Measurements from ENCODE around the gene MRPS6.

MRPS6 gene

GRCh38 chr21:34144224-34144623 is 70.8 kb downstream of the MRPS6 start:
- no peak for DNase-seq
- no peak for TF ChIP-seq GATA1 (IDR thresholded peaks at IDR 0.05; ENCODE audit: low read depth, low read length)

DNA sequence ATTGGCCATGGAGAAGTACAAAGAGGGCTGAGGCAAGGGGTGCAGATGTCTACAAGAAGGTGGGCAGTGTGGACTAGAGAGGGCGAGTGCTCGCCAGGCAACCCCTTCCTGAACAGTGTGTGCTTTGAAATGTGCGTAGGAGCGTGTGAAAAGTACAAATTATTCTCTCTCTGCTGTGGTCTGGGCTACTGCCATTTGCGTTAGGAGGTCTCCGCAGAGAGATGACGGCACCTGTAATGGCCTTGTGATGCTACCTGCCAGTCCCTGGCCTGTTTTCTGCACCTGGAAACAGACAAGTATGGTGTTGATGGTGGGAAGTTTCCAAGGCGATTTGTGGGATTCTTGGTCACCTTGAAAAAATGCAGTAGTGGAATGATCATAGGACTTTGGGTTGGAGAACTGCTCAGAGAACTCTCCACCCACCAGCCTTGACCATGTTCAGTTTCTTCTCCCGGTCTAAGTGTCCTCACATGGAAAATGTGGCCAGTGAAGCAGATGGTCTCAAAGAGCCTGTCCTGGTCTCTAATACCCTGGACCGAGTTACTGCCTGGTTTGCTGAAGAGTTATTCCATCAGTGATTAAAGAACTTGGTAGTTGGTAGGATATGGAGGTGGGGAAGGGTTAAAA is 74.5 kb downstream of the MRPS6 start:
- no peak for TF ChIP-seq POLR2A (IDR thresholded peaks at IDR 0.05; ENCODE audit: low read length)
- TF ChIP-seq GATA1 (IDR thresholded peaks at IDR 0.05; ENCODE audit: low read depth, low read length): no peak
- no peak for DNase-seq

GRCh38 chr21:34148419-34148804 is 75.0 kb downstream of the MRPS6 start:
- TF ChIP-seq GATA1 (IDR thresholded peaks at IDR 0.05; ENCODE audit: low read depth, low read length): no peak
- TF ChIP-seq POLR2A (IDR thresholded peaks at IDR 0.05; ENCODE audit: low read length): no peak
- peak in 1 of 2 experiments; percentile 60 for DNase-seq

DNA sequence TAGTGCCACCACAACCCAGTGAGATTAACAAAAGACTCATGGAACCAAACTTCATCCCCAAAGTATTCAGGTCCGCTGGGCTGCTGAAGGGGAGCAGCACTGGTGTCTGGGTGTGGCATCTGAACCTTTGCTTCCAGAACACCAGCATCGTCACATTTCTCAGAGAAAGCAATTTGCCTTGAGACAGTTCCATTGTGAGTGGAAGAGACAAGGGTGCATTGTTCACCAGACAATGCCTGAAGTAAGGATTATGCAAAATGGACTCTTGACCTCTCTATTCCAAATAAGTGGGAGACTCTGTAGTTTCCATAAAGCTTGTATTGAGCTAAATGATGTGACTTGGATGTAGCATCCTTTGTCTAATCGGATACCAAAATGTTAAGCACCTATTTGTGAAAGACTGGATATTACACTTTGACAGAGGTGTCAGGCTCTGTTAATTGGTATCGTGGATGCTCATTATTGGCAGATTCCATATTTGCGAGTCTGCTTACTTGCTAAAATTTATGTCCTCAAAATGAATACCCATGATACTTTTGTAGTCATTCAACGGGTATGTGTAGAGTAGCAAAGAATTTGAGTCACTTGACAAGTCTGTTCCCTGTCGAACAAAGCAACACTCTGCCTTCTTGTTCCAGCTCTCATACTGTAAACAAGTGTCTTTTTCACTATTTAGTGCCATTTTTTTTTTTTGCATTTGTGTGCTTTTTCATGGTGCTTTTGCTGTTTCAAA is 75.6 kb downstream of the MRPS6 start:
- no peak for TF ChIP-seq GATA1 (IDR thresholded peaks at IDR 0.05; ENCODE audit: low read depth, low read length)
- TF ChIP-seq POLR2A (IDR thresholded peaks at IDR 0.05; ENCODE audit: low read length): no peak
- no peak for DNase-seq

GRCh38 chr21:34152500-34152899 is 79.1 kb downstream of the MRPS6 start:
- no peak for TF ChIP-seq GATA1 (IDR thresholded peaks at IDR 0.05; ENCODE audit: low read depth, low read length)
- TF ChIP-seq POLR2A (IDR thresholded peaks at IDR 0.05; ENCODE audit: low read length): no peak
- DNase-seq: no peak

DNA sequence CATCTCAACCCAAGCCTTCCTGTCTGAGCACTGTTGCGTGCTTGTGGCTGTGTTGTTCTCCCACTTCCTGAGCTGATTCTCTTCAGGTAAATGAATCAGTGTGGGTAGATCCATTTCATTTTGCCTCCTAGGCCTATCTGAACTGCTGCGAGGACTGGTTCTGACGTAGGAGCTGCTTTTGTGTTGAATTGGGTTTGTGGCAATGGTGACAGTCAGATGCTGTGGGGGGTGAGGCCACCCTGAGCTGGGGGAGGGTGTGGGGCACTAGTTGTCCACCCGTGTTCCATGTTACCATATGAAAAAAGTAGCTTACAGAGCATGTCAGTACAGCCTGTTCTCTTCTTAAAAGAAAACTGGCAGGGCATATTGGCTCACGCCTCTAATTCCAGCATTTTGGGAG is 81.5 kb downstream of the MRPS6 start:
- no peak for DNase-seq
- TF ChIP-seq GATA1 (IDR thresholded peaks at IDR 0.05; ENCODE audit: low read depth, low read length) (no peak), POLR2A (IDR thresholded peaks at IDR 0.05; ENCODE audit: low read length) (no peak)

- no peak for DNase-seq
- TF ChIP-seq POLR2A (IDR thresholded peaks at IDR 0.05; ENCODE audit: low read length): no peak
- no peak for TF ChIP-seq GATA1 (IDR thresholded peaks at IDR 0.05; ENCODE audit: low read depth, low read length)
These were observed 83.6 kb downstream of the MRPS6 start for GRCh38 chr21:34156957-34157356.

DNA sequence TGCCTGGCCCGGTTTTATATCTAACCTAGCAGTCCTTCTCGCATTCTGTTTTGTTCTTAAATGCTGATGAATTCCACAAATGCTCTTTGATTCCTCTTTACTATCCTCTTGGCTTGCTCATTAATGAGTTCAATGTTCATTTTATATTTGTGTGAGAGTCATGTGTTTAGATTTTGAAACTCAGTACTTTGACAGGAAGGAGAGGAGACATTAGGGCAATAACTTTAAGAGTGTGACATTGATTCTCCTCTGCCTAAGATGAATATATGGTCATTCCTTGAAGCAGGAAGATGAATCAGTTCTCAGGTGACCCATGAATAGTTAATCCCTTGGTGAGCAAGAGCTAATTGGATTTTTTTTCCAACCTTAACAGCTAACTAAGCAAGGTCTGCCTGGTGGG is 84.1 kb downstream of the MRPS6 start:
- TF ChIP-seq GATA1 (IDR thresholded peaks at IDR 0.05; ENCODE audit: low read depth, low read length) (no peak), POLR2A (IDR thresholded peaks at IDR 0.05; ENCODE audit: low read length) (no peak)
- no peak for DNase-seq

DNA sequence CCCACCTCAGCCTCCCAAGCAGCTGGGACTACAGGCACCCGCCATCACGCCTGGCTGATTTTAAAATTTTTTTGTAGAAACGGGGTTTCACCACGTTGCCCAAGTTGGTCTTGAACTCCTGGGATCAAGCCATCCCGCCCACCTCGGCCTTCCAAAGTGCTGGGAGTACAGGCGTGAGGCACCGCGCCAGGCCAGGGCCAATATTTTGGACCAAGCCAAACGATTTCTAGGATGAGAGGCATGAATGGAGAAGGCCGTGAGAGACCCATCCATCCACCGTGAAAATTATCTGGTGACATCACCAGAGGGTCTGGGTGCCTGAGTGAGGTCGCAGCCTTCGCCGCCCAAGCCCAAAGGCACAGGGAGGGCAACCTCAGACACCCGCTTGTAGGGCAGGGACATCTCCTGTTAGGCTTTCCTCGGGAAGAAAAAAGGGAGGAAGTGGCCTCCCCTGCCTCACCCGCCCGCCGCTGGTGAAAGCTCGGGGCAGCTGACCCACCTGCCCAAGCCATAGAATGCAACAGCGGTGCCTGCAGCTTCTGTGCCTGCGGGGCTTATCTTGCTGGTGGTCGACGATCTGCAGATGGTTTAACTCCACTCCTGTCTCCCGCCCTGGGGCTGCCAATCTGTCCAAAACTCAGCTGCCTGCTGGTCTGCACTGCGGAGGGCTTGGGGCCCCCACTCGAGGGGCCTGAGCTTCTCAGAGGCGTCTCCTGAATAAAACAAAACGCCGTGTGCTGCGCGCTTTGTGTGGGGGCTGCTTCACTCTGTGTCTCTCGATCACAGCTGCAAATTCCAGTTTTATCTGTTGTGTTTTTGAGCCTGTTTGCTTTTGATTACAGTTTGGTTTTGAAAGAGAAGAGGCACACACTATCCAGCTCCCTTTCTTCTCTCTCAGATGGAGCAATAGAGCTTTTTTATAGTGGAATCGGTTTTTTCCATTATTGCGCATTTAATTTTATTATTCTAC is 85.8 kb downstream of the MRPS6 start:
- TF ChIP-seq GATA1 (IDR thresholded peaks at IDR 0.05; ENCODE audit: low read depth, low read length) (no peak), POLR2A (IDR thresholded peaks at IDR 0.05; ENCODE audit: low read length) (no peak)
- no peak for DNase-seq

- DNase-seq: peak; percentile 27 to 28
- TF ChIP-seq POLR2A (IDR thresholded peaks at IDR 0.05; ENCODE audit: low read length) (no peak), GATA1 (IDR thresholded peaks at IDR 0.05; ENCODE audit: low read depth, low read length) (no peak)
These were observed 93.1 kb downstream of the MRPS6 start for GRCh38 chr21:34166468-34166867.

DNA sequence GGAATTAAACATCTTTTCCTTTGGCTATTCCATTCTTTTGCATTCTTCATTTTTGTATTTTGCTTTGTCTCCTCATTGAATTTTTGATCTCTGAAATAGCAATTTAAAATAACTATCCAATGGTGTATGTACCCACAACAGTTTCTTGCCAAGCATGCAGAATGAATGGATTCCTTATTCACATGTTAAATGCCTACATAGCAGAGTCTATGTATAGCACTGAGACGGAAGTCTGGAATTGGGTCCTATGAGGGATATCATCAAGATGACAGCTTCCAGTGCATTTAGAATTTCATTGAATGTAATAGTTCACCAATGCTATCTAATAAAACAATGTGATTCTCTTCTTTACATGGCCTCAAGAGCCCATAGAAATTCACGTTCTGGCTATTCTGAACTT is 97.5 kb downstream of the MRPS6 start:
- DNase-seq: no peak
- TF ChIP-seq POLR2A (IDR thresholded peaks at IDR 0.05; ENCODE audit: low read length) (no peak), GATA1 (IDR thresholded peaks at IDR 0.05; ENCODE audit: low read depth, low read length) (no peak)

GRCh38 chr21:34174470-34174869 is 101.1 kb downstream of the MRPS6 start:
- DNase-seq: no peak
- TF ChIP-seq POLR2A (IDR thresholded peaks at IDR 0.05; ENCODE audit: low read length) (no peak), GATA1 (IDR thresholded peaks at IDR 0.05; ENCODE audit: low read depth, low read length) (no peak)

- no peak for TF ChIP-seq GATA1 (IDR thresholded peaks at IDR 0.05; ENCODE audit: low read depth, low read length)
- no peak for TF ChIP-seq POLR2A (IDR thresholded peaks at IDR 0.05; ENCODE audit: low read length)
- no peak for DNase-seq
These were observed 103.1 kb downstream of the MRPS6 start for GRCh38 chr21:34176448-34176847.

GRCh38 chr21:34177919-34178567 is 104.7 kb downstream of the MRPS6 start:
- no peak for DNase-seq
- TF ChIP-seq POLR2A (IDR thresholded peaks at IDR 0.05; ENCODE audit: low read length) (no peak), GATA1 (IDR thresholded peaks at IDR 0.05; ENCODE audit: low read depth, low read length) (no peak)
